Large intestine (tissue), 3 donors: Measurements from ENCODE around the gene SULT1B1. TPM values are rescaled to one million over a fixed set of nuclear protein-coding genes. Genes with fewer than 3 reads are reported as not detected.

Experiments used
- DNase-seq, 2 donors: peaks; one replicate each; pipeline versions ENCODE4 v3.0.0 to v3.0.0-alpha.2; 2013
- H3K27ac ChIP-seq: one replicate; pipeline ENCODE4 v1.5.1; 2013; ENCODE audit warnings: low read length
- H3K27me3 ChIP-seq: 2 replicates; pipeline ENCODE4 v1.6.1; 2013; ENCODE audit warnings: low read length; ENCODE audit not compliant: control insufficient read depth, insufficient read depth
- H3K36me3 ChIP-seq: 2 replicates; pipeline ENCODE4 v1.6.1; 2013; ENCODE audit warnings: low read length; ENCODE audit not compliant: control insufficient read depth, insufficient read depth
- H3K4me1 ChIP-seq: one replicate; pipeline ENCODE4 v1.6.1; 2013; ENCODE audit warnings: low read length; ENCODE audit not compliant: control insufficient read depth, insufficient read depth
- H3K4me3 ChIP-seq: one replicate; pipeline ENCODE4 v1.5.1; 2013; ENCODE audit warnings: low read length
- H3K9me3 ChIP-seq: one replicate; pipeline ENCODE4 v1.6.1; 2013; ENCODE audit warnings: mild to moderate bottlenecking, low read depth, low read length, moderate library complexity; ENCODE audit not compliant: control insufficient read depth
- WGBS: methylation state at CpG from one replicate; pipeline ENCODE4 v1.1.5; 2013; ENCODE audit warnings: low lambda C conversion rate; ENCODE audit not compliant: insufficient coverage; 5-methylcytosine and 5-hydroxymethylcytosine counted together
- polyA plus RNA-seq: library from polyadenylated mRNA; unstranded; fragments of 120-200 nt; gene quantifications from one replicate; pipeline ENCODE4 v1.2.1, GENCODE V29; 2013

SULT1B1 gene
- polyA plus RNA-seq, 1 donor, result 118 TPM

- WGBS, result 94% methylated on average over 2 of the region's 2 CpGs
- Histone ChIP-seq H3K27ac (peak overlapping the region; percentile 83), H3K36me3 (peaks cover 4% of the 10 kb centered on the region), H3K27me3 (no peaks in the 10 kb centered on the region), H3K4me1 (peaks cover 9% of the 10 kb centered on the region), H3K4me3 (peak overlapping the region; percentile 34), H3K9me3 (peaks cover 6% of the 10 kb centered on the region)
- no peak for DNase-seq
Observed at GRCh38 chr4:69757464-69757863, 3.0 kb downstream of the SULT1B1 start.

GRCh38 chr4:69754926-69755580 lies 5.4 kb downstream of the SULT1B1 start:
- WGBS, result 86% methylated on average over 2 of the region's 4 CpGs
- Histone ChIP-seq H3K27ac (peak overlapping the region; percentile 64), H3K4me1 (no peaks in the 10 kb centered on the region), H3K36me3 (peaks cover 4% of the 10 kb centered on the region), H3K4me3 (no peak overlapping the region), H3K27me3 (no peaks in the 10 kb centered on the region), H3K9me3 (peaks cover 10% of the 10 kb centered on the region)
- peak; percentile 51 to 76 for DNase-seq

- no CpG with 5 or more reads among the region's 1 CpG for WGBS
- H3K4me3 ChIP-seq, result no peak overlapping the region
Observed at GRCh38 chr4:69753686-69754085, 6.7 kb downstream of the SULT1B1 start.

GRCh38 chr4:69750346-69750745 lies 10.1 kb downstream of the SULT1B1 start:
- no peaks in the 10 kb centered on the region for H3K27me3 ChIP-seq
- peaks cover 18% of the 10 kb centered on the region for H3K36me3 ChIP-seq
- DNase-seq, result no peak
- no peaks in the 10 kb centered on the region for H3K4me1 ChIP-seq
- H3K27ac ChIP-seq, result no peak overlapping the region
- H3K9me3 ChIP-seq, result peaks cover 36% of the 10 kb centered on the region
- no peak overlapping the region for H3K4me3 ChIP-seq

More at GRCh38 chr4:69753686-69754085, 6.7 kb downstream of the SULT1B1 start:
- H3K9me3 ChIP-seq, result peaks cover 10% of the 10 kb centered on the region
- H3K36me3 ChIP-seq, result peaks cover 8% of the 10 kb centered on the region
- H3K4me1 ChIP-seq, result no peaks in the 10 kb centered on the region
- peak overlapping the region; percentile 2 for H3K27ac ChIP-seq
- no peak for DNase-seq
- no peaks in the 10 kb centered on the region for H3K27me3 ChIP-seq

DNA sequence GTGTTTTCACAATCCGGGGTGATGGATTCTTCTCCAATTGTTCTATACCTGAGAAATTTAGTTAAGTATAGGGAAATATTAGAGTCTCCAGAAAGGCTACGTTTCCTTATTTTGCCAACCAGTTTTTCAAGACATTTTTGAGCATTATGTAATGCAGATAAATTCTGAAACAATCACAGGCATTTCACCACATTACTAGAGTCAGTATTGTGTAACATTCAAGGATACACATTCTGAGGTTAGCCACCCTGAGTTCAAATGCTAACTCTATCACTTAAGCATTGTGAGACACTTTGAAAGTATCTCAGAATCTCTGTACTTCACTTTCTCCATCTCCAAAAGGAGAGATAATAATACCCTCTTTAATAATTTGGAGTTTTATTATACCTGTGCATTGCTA lies 10.6 kb downstream of the SULT1B1 start:
- no peaks in the 10 kb centered on the region for H3K4me1 ChIP-seq
- no peaks in the 10 kb centered on the region for H3K27me3 ChIP-seq
- no peak overlapping the region for H3K27ac ChIP-seq
- no peak for DNase-seq
- peaks cover 18% of the 10 kb centered on the region for H3K36me3 ChIP-seq
- peaks cover 42% of the 10 kb centered on the region for H3K9me3 ChIP-seq
- no peak overlapping the region for H3K4me3 ChIP-seq
- WGBS, result no CpG with 5 or more reads among the region's 2 CpGs

GRCh38 chr4:69748173-69748572 lies 12.2 kb downstream of the SULT1B1 start:
- Histone ChIP-seq H3K4me3 (no peak overlapping the region), H3K9me3 (peaks cover 51% of the 10 kb centered on the region), H3K4me1 (no peaks in the 10 kb centered on the region), H3K27ac (no peak overlapping the region), H3K36me3 (peaks cover 21% of the 10 kb centered on the region), H3K27me3 (no peaks in the 10 kb centered on the region)
- 60% methylated on average over 1 of the region's 1 CpG for WGBS
- no peak for DNase-seq

GRCh38 chr4:69744157-69744478 lies 16.3 kb downstream of the SULT1B1 start:
- H3K4me3 ChIP-seq, result no peak overlapping the region
- peaks cover 65% of the 10 kb centered on the region for H3K9me3 ChIP-seq
- DNase-seq, result no peak
- H3K4me1 ChIP-seq, result no peaks in the 10 kb centered on the region
- peaks cover 19% of the 10 kb centered on the region for H3K36me3 ChIP-seq
- no CpG with 5 or more reads among the region's 11 CpGs for WGBS
- H3K27me3 ChIP-seq, result no peaks in the 10 kb centered on the region
- H3K27ac ChIP-seq, result no peak overlapping the region

DNA sequence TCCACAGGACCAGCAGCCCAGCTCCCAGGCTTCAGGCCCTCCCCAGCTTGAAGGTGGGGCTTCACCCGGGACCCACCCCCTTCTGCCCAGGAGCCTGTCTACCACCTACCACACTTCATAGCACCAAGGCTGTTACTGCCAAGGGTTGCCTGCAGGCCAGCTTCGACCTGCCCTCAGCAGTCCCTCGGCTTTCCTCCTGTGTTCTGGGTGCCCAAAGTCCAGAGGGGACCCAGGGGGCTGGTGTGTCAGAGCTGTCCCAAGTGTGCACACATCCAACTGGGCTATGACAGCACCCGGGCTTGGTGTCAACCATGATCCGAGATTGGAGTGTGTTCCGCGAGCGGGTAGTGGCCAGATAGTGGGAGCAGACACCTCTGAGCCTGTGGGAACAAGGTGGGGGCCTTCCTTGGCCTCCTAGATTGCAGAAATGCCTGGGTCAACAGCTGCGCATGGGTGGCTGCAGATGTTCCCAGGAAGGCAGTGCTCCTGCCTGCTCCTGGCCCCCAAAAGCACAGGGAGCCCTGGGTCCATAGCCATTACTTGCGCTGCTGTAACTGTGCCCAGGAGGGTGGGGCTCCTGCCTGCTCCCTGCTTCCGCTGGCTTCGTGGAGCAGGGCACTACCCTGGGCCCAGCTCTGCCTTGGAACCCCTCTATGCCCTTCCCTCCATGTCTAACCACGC lies 16.8 kb downstream of the SULT1B1 start:
- Histone ChIP-seq H3K36me3 (peaks cover 19% of the 10 kb centered on the region), H3K4me3 (no peak overlapping the region), H3K27ac (no peak overlapping the region), H3K9me3 (peaks cover 64% of the 10 kb centered on the region), H3K27me3 (no peaks in the 10 kb centered on the region), H3K4me1 (no peaks in the 10 kb centered on the region)
- DNase-seq, result no peak
- no CpG with 5 or more reads among the region's 13 CpGs for WGBS

DNA sequence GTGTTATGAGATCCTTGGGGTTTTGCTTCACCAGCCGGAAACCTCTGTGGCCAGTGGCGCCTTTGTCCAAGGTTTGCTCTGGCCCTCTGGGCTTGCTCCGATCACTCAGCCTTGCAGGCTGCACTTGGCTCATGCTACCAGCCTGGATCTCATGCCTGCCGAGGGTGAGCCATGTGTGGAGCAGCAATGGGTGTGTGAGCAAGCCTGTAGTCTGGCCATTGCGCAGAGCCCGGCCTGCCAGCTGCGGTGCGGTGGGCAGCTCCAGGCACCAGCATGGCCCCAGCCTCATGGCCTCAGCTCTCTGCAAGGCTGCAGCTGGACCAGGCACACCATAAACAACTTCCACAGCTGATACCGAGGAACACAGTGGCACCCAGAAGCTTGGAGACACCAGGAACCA lies 17.8 kb downstream of the SULT1B1 start:
- Histone ChIP-seq H3K4me1 (no peaks in the 10 kb centered on the region), H3K27ac (no peak overlapping the region), H3K9me3 (peaks cover 59% of the 10 kb centered on the region), H3K4me3 (no peak overlapping the region), H3K27me3 (no peaks in the 10 kb centered on the region), H3K36me3 (peaks cover 16% of the 10 kb centered on the region)
- no peak for DNase-seq
- WGBS, result no CpG with 5 or more reads among the region's 9 CpGs

DNA sequence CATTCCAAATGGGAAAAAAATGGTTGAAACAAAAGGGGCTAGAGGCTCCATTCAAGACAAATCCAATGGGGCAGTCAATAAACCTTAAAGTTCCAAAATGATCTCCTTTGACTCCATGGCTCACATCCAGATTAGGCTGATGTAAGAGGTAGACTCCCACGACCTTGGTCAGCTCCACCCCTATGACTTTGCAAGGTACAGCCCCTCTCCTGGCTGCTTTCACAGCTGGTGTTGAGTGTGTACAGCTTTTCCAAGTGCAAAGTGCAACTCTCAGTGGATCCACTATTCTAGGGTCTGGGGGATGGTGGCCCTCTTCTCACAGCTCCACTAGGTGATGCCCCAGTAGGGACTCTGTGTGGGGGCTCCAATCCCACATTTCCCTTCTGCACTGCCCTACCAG lies 21.5 kb downstream of the SULT1B1 start:
- H3K36me3 ChIP-seq, result peaks cover 18% of the 10 kb centered on the region
- H3K4me3 ChIP-seq, result no peak overlapping the region
- H3K27me3 ChIP-seq, result no peaks in the 10 kb centered on the region
- peaks cover 28% of the 10 kb centered on the region for H3K9me3 ChIP-seq
- no CpG with 5 or more reads among the region's 1 CpG for WGBS
- no peaks in the 10 kb centered on the region for H3K4me1 ChIP-seq
- H3K27ac ChIP-seq, result no peak overlapping the region
- no peak for DNase-seq

- no CpG with 5 or more reads among the region's 4 CpGs for WGBS
- Histone ChIP-seq H3K9me3 (no peaks in the 10 kb centered on the region), H3K27ac (no peak overlapping the region)
Observed at GRCh38 chr4:69735119-69735518, 25.3 kb downstream of the SULT1B1 start.

More at GRCh38 chr4:69735119-69735518, 25.3 kb downstream of the SULT1B1 start:
- Histone ChIP-seq H3K36me3 (peaks cover 16% of the 10 kb centered on the region), H3K4me3 (no peak overlapping the region), H3K27me3 (no peaks in the 10 kb centered on the region), H3K4me1 (no peaks in the 10 kb centered on the region)
- DNase-seq, result no peak
